ENCODE measurements around the gene C1QTNF1.
"Not testable (repeated sequence)": the region's sequence is repeated elsewhere in the genome, so short reads cannot be mapped to it uniquely, and the experiment has no call there.

The C1QTNF1 gene

DNA sequence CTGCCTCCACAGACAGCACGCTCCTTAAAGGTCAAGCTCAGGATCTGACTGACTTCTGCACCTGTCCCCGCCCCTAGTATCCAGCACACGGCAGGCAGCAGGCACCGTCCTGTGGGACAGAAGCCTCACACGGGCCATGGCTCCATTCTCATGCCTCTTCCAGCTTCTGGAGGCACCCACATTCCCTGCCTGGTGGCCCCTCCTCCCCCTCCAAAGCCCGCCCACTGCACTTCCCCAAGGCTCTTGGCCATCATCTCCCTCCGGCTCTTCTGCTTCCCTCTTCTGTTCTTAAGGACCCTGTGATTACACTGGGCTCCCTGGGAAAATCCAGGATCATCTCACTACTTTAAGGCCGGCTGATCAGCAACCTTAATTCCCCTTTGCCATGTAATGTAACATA is 17.9 kb upstream of the C1QTNF1 start:
- no peak for DNase-seq (ENCODE audit: low read depth)

DNA sequence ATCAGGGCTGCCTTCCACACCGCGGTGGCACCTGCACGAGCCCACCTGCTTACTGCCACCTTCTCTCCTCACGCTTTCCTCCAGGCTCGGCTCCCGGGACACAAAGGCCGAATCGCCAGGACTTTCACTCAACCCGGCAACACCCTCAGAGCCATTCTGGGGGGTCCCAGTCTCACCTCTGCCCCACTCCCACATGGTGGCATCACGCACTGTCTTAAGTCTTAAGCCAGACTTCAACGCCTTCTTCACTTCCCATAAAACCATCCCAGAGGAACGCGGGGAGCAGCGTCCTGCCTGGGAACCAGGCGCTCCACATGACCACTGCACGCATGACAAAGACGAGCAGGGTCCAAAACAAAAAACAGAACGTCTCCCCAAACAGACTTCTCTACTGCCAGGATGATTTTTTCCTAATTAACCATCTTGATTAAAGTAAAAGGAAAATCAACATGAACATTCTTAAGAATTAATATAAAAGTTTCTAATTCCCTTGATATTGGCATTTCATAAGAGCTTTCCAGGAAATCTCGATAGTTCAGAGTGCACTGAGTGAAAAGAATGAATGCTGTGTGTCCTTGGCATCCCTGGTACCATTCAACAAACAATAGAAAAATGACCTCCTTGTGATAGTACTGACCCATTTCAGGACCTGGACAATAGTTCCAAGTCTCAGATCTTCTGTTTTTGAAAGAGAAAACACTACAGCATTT is 17.0 kb upstream of the C1QTNF1 start:
- no peak for DNase-seq (ENCODE audit: low read depth)

DNA sequence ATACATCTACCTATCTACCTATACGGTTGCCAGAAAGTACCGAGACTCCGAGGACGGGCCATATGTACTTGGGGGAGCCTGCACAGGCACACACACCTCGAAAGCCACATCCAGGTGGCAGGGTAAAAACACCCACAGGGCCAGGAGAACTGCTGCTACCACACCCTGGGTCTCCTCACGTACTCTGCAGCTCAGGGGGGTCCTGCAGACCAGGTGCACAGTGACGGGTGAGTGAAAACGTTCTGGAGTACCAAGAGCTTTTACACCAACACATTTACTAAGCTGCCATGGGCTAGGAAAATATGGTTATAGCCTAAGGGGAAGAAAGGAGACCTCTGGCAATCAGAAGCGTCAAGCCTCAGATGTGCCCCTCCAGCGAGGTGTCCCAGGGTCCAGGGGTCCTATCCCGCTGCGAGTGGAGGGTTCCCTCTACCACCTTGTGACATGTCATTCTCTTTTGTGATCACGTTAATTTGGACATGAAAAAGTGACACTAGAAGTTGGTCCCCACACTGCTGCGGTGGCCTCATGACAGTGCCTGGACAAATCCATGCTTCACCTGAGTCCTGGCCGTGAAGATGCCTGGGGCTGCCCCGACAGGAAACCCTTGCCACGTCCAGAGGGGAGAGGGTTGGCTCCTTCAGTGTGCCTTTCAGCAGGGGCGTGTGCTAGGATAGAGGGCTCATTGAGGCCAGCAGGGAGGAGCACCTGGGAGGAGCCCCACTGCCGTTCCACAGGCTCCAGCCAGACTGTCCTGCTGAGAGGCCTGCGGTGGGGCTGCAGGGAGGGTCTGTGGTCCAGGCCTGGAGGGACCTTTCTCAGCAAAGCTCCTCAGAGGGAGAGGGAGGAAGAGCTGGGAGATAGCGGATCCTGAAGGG is 16.2 kb upstream of the C1QTNF1 start:
- DNase-seq (ENCODE audit: low read depth), result no peak

DNA sequence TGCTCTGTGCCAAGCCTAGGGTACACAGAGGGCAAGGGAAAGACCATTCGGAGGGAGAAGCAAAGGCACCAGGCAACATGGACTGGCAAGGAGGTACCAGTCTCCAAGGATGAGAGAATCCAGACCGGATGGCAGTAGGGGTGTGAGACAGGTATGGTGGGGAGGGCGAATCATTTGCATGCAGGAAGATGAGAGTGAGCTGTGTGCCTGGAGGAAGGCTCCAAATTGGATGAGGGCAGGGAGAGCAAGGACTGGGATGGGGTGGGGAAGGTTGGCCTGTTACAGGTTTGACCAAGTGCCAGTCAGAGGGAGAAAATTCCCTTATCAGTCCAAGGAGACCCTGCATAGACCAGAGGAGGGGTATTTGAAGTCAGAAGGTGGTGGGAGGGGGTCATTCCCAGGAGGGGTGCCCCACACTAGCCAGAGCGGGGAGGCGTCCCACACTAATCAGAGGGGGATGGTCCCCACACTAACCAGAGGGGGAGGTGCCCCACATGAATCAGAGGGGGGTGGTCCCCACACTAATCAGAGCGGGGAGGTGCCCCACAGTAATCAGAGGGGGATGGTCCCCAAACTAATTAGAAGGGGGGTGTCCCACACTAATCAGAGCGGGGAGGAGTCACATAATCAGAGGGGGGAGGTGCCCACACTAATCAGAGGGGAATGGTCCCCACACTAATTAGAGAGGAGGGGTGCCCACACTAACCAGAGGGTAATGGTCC is 15.1 kb upstream of the C1QTNF1 start:
- no peak for DNase-seq (ENCODE audit: low read depth)

DNA sequence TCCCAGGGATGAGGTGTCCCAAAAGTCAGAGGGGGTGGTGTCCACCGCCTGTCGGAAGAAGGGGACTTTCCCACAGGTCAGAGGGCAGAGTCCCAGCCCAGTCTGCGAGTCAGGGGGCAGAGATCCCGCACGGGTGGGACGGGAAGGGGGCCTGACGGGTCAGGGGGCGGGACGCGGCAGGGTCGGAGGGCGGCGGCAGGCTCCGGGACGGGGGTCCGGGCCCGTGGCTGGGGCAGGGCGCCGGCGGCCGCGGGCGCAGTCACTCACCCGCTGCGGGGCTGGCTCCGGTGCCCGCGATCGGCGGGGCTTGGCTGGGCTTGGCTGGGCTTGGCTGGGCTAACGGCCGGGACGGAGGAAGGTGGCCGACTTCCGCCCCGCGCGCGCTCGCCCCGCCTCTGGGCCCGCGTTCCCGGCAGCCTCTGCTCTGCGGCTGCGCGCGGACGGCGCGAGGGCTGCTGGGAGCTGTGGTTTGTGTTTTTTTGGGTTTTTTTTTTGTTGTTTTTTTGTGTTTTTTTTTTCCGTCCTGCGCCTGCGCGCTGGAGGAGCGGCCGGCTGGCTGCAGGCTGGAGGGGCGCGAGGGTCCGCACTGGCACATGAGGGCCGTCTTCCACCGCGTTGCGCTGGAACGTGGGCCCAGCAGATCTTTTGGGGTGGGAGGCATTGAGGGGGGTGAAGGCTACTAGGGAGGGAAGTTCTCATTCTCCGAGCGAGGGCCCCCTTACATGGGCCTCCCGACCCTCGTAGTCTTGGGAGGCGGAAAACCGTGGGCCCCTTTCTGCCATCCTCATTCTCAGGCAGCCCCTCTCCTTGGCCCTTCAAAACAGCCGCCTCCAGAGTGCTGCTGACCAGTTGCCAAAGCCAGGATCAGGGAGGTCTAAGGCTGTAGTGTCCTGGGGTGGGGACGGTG is 14.3 kb upstream of the C1QTNF1 start, which contains the start of gene CANT1:
CANT1 (minus strand) TSS at position 368 of the 907 bp plus-strand sequence. CDS start 12,142 bp downstream, outside the sequence.
- peak; percentile 80 for DNase-seq (ENCODE audit: low read depth)

DNA sequence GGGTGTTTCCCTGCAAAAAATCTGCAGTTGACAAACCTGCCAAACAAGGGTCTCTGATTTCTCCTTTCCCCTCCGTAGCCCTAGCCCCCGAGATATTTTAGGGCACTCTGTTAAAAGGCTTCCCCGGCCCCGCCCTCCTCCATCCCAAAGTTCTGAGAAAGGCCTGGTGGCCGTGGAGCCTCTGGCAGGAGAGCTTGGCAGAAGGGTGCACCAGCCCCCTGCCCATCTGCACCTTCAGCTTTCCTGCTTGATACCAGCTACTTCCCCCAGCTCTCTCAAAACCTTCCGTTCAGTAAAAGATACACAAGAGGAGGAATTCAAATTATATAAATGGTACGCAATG is 13.7 kb upstream of the C1QTNF1 start:
- no peak for DNase-seq (ENCODE audit: low read depth)

DNA sequence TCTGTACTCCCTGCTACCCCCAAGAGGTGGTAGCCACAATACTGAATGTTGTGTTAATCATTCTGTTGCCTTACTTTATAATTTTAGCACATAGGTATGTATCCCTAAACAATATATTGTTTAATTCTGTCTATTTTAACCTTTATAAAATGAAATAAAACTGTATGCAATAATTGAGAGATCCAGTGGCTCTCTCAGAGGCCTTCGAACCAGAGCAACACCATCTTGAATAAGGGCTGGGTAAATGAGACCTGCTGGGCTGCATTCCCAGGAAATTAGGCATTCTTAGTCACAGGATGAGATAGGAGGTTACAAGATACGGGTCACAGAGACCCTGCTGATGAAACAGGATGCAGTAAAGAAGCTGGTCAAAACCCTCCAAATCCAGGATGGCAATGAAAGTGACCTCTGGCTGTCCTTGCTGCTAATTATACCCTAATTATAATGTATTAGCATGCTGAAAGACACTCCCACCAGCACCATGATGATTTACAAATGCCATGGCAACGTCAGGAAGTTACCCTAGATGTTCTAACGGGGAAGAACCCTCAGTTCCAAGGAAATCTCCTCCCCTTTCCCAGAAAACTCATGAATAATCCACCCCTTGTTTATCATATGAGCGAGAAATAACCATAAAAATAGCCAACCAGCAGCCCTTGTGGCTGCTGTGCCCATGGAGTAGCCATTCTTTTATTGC is 12.4 kb upstream of the C1QTNF1 start:
- DNase-seq (ENCODE audit: low read depth), result peak; percentile 49

DNA sequence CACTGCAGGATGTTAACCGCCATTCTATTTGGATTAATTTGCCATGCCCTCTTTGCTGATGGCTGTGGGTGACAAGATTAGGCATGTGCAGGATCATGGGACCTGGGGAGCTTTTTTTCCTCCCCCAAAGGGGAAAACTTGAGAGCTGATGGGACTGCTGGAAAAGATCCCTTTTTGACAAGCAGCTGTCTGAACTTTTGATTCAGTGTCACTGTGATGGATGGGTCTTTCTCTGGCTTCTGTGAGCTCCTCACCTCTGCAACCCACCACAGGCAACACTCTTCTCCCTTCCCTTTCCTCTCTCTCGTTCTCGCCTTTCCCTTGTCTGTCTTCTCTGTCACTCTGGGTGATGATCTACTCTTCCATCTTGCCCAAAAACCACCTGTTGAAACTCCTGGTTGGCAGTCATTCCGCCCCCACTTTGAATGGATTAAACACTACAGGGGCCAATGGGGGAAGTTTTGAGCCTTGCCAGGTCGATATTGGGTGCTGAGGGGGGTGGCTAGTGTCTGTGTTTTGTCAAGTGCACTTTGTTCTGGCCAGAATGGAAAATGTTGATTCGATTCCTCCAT is 11.3 kb upstream of the C1QTNF1 start:
- DNase-seq (ENCODE audit: low read depth), result no peak

DNA sequence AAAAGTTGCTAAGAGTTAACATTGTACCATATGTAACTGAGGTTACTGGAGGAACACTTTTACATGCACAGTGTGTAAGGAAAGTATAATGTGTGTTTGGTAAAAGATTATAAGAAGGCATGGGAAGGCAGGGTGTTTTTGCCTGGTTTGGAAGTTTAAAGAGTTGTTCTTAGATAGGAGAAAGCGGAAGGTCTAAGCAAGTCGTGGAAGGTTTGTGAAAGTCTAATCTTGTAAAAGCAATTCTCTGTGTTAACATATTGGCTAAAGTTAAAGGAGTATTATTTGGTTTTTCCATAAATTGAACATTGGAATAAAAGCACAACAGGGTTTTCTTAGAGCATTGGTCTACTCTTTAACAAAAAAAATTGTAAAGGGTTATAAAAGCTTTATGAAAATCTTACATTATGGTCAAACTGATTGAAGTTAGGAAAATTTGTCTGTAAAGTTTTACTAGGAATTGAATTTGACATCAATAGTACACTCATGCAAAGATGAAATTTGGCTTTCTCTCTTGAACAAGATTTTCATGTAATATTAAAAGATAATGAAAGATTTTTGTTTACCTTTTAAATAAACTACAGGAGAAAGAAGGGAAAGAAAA is 9.7 kb upstream of the C1QTNF1 start:
- no peak for DNase-seq (ENCODE audit: low read depth)

DNA sequence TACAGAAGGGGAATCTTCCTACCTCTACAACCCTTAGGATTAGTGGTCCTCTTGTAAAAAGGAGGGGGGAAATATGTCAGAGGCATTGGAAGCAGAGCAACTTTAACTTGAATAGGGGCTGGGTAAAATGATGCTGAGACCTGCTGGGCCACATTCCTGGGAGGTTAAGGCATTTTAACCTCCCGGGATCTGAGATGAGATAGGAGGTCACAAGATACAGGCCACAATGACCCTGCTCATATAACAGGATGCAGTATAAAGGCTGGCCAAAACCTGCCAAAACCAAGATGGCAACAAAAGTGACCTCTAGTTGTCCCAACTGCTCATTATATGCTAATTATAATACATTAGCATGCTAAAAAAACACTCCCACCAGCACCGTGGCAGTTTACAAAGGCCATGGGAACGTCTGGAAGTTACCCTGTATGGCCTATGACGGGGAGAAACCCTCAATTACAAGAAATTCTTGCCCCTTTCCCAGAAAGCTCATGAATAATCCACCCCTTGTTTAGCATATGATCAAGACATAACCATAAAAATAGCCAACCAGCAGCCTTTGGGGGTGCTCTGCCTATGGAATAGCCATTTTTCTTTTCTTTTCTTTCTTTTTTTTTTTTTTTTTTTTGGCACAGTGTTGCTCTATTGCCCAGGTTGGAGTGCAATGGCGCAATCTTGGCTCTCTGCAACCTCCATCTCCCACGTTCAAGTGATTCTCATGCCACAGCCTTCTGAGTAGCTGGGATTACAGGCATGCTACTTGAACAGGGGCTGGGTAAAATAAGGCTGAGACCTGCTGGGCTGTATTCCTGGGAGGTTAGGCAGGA is 6.2 kb upstream of the C1QTNF1 start:
- no peak for DNase-seq (ENCODE audit: low read depth)

DNA sequence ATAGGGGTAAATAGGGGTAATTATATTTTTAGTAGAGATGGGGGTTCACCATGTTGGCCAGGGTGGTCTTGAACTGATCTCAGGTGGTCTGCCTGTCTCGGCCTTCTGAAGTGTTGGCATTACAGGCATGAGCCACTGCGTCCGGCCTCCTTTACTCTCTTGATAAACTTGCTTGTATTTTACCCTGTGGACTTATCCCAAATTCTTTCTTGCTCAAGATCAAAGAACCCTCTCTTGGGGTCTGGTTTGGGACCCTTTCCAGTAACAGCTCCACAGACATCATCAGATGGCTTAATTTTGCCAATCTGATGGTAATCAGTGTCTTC is 5.6 kb upstream of the C1QTNF1 start:
- DNase-seq (ENCODE audit: low read depth), result no peak

DNA sequence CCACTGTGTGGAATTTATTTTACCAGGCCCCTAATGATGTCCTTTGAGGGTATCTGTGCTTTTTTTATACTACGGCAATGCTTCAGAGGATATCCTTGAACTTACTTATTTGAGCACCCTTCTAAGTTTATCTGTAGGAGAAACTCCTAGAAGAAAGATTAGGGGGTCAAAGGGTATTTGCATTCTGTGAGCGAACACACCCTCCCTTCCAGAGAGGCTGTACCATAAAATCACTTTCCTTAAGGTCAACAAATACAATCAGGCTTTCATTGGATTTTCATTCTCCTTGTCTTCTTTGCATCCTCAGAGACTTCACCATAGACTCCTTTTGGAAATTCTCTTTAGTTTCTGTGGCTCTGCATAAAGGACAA is 4.7 kb upstream of the C1QTNF1 start:
- DNase-seq (ENCODE audit: low read depth), result no peak

DNA sequence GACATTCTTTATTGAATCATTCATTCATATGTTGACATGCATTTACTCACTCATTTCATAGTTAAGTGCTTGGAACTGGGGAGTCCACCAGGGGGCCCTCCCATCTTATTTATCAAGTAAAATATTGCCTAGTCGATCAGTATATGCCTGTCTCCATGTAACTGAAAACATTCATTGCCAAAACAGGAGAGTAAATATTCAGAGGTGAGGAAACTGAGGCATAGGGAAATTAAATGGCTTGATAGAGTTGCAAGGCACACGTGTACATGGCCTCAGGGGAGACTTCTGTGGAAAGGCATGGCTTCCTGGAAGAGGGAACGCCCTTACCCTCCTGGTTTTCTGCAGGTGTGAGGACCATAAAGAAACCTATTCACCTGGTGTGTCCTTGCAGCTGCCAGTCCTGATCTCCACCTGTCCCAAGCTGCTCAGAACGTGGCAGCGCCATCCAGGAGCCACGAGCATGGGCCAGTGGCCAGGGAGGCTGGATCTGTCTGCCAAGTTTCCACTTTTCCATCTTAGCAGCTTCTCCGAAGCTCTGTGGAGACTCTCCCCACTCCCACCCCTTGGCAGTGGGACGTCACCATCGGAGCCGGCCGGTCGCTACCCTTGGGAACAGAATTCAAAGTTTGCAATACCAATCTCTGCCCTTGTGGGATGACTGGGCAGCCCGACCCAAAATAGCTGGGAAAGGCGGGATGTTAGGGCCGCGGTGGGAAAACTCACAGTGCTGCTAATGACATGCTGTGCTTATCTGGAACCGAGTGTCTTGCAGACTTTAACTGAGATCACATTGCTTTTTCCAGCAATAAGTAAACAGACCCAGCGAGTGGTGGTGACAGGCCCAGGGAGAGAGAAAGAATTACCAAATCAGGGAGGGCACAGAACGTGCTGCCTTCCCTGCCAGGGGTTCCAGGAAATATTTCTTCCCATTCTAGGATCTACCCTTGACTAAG is 4.1 kb upstream of the C1QTNF1 start:
- peak; percentile 86 for DNase-seq (ENCODE audit: low read depth)

DNA sequence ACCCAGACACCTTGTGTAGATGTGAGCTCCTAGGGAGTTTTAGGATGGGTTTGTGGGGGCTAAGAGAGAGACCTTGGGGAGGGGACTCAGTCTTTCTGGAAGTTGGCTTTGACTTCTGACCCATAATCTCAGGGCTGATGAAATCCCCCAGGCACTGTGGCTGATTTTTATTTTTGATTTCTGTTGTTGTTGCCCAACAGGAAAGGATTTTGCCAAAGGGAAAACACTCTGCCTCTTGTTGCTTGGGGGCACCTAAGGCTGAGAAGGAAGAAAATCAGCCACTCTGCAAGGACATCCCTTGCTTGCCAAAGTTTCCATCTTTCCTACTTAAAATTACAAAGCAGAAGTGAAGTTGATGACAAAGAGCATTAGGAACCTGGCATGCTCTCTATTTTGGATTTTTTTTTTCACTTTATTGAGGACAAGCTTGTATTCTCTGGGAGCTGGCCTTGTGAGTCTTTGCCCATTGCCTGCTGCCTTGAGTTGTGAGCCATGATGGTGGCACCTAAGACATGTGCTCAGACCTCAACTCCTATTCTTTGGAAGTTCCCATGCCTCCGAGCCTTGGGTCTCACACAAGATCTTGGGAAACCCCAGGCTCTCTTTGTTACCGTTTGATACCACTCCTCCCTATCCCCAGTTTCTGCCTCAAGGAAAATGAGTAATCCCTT is 3.2 kb upstream of the C1QTNF1 start:
- no peak for DNase-seq (ENCODE audit: low read depth)

DNA sequence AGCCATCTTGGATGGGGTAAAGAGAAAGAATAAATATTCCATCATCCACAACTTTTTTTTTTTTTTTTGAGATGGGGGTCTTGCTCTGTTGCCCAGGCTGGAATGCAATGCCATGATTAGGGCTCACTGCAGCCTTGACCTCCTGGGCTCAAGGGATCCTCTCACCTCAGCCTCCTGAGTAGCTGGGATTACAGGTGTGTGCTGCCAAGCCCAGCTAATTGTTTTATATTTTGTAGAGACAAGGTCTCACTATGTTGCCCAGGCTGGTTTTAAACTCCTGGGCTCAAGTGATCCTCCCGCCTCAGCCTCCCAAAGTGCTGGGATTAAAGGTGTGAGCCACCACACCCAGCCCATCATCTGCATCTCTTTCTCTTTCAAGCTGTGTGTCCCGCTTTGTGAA is 2.0 kb upstream of the C1QTNF1 start:
- DNase-seq (ENCODE audit: low read depth), result not testable (repeated sequence)

DNA sequence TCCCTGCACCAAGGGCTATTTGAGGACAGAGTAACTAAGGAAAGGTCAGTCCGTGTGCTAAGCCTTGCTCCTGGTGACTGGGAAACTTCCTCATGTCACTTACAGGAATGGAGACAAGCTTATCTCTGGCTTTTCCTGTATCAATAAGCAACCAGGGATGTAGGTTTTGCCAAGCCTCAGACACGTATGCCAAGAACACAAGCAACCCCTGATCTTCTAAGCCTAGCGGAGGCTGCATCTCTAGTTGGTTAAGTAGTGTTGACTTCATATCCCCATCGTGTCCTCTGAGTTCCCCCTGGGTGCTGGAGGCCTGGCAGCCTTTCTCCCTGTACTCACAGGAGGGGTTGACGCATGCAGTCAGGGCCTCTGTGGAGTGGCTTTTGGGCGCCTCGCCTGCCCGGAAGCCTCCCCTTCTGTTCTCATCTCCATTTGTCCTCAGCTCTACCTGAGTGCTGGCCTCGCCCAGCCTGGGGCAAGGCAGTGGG is 1.4 kb upstream of the C1QTNF1 start:
- no peak for DNase-seq (ENCODE audit: low read depth)

DNA sequence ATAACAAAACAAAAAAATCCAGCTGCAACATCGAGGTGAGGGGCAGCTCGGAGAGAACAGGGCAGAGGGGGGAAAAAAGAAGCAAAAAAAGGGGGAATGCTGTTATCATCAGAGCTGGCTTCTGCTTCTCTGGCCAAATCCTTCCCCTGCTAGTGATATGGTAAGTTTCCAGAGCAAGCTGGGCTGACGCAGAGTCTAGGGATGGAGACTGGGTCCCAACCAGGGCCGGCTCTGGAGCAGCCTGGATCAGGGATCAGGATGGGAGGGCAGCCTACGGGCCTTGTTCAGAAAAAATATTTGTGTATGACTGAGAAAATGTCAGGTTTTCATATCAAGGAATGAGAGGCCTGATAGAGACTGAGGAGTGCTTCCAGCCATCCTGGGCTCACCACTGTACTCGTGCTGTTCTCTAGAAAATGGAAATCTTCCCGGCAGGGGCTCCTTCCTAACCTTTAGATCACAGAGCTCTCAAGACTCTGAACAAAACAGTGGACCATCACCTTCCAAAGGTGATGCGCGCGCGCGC is 726 bp upstream of the C1QTNF1 start:
- no peak for DNase-seq (ENCODE audit: low read depth)
